Sigmoid colon (tissue), 7 donors: ENCODE data around the gene SHB. TPM values are rescaled to one million over a fixed set of nuclear protein-coding genes. Genes with fewer than 3 reads are reported as not detected.

Experiments
- DNase-seq: peaks from one replicate; pipeline ENCODE4 v3.0.0-alpha.2; 2019
- H3K27ac ChIP-seq, 4 donors: fragments of 200-600 bp; sonication (generic); one replicate each; pipeline ENCODE4 v1.5.1; 2016 to 2019; ENCODE audit warnings: mild to moderate bottlenecking in 1 of 4
- H3K27me3 ChIP-seq, 3 donors: fragments of 200-600 bp; sonication (generic); one replicate each; pipeline ENCODE4 v1.5.1; 2019; ENCODE audit warnings: mild to moderate bottlenecking in 1 of 3
- H3K36me3 ChIP-seq, 4 donors: fragments of 200-600 bp; sonication (generic); one replicate each; pipeline ENCODE4 v1.5.1; 2016 to 2019
- H3K4me1 ChIP-seq, 4 donors: fragments of 200-600 bp; sonication (generic); one replicate each; pipeline ENCODE4 v1.5.1; 2017 to 2019
- H3K4me3 ChIP-seq, 4 donors: fragments of 200-600 bp; sonication (generic); one replicate each; pipeline ENCODE4 v1.5.1; 2017 to 2019; ENCODE audit warnings: mild to moderate bottlenecking in 2 of 4, moderate library complexity in 1 of 4
- H3K9me3 ChIP-seq, 4 donors: fragments of 200-600 bp in 3 of 4; sonication (generic) in 3 of 4; one replicate each; pipeline versions ENCODE4 v1.5.1 to v1.6.1; 2013 to 2019
- EP300 ChIP-seq, 4 donors: sonication (generic); formaldehyde crosslinking; IDR thresholded peaks; one replicate each; pipeline ENCODE4 v1.6.1; 2017; ENCODE audit warnings: antibody characterized with exemption in 4 of 4
- POLR2A ChIP-seq, 2 donors: fragments of 450-650 bp; IDR thresholded peaks; one replicate each; pipeline ENCODE4 v1.6.1; 2016; ENCODE audit warnings: antibody characterized with exemption in 2 of 2, mild to moderate bottlenecking in 2 of 2, moderate library complexity in 2 of 2
- POLR2AphosphoS5 ChIP-seq, 4 donors: sonication (generic); formaldehyde crosslinking; IDR thresholded peaks; one replicate each; pipeline ENCODE4 v1.6.1; 2017; ENCODE audit warnings: antibody characterized with exemption in 4 of 4
- WGBS, 2 donors: extraction: QIAGEN DNeasy Blood & Tissue Kit; methylation state at CpG; one replicate each; pipeline ENCODE4 v1.1.7; 2013; 5-methylcytosine and 5-hydroxymethylcytosine counted together
- intact Hi-C: fragments of 100-400 bp; cut with DNase I; formaldehyde crosslinking; loops from one replicate; pipeline ENCODE4 v1.15.1; 2023
- polyA plus RNA-seq, 3 donors: library from polyadenylated mRNA; stranded (reverse); fragments of 200-250 nt; gene quantifications; one replicate each; pipeline ENCODE4 v1.2.3, GENCODE V29; 2013
- total RNA-seq, 4 donors: library from RNA; depleted of rRNA; stranded (reverse); fragments of >200 nt; gene quantifications; one replicate each; pipeline ENCODE4 v1.1.0, GENCODE V29; 2016
- TF ChIP-seq, protein P1 (sequence below), 4 experiments: fragments of 450-650 bp in 3 of 4; fragments of 200-600 bp in 1 of 4; IDR thresholded peaks; one replicate each; pipeline ENCODE4 v1.5.1; 2016 to 2019; ENCODE audit warnings: antibody characterized with exemption in 4 of 4, mild to moderate bottlenecking in 3 of 4, moderate library complexity in 2 of 4
- donor health status: healthy with polysubstance abuse.
- donor health status: Bipolar disorder and iron deficiency.
- donor health status: healthy.

SHB gene
- total and polyA plus RNA-seq, 7 donors, result 6.8 to 33.7 (median 10.2) TPM

DNA sequence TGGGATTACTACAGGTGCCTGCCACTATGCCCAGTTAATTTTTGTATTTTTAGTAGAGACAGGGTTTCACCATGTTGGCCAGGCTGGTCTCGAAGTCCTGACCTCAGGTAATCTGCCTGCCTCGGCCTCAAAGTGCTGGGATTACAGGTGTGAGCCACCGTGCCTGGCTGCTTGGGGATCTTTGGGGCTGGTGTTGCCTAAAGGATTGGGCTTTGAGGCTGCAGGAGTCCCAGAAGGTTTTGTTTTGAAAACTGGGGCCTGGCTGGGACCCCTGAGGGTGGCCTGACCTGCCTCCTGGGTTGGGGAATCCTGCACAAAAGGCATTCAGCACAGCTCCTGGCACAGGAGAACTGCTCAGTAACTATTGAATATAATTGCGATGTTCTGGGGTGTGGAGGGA lies 25.1 kb upstream of the SHB start:
- intact Hi-C loops, result no loop called here
- Histone ChIP-seq H3K4me3 (no peak overlapping the region), H3K36me3 (no peaks in the 10 kb centered on the region), H3K4me1 (no peaks in the 10 kb centered on the region), H3K9me3 (no peaks in the 10 kb centered on the region), H3K27me3 (no peaks in the 10 kb centered on the region), H3K27ac (no peak overlapping the region)
- 90 to 91% methylated on average over 4 of the region's 4 CpGs for WGBS, 2 donors
- TF ChIP-seq, protein P1, sequence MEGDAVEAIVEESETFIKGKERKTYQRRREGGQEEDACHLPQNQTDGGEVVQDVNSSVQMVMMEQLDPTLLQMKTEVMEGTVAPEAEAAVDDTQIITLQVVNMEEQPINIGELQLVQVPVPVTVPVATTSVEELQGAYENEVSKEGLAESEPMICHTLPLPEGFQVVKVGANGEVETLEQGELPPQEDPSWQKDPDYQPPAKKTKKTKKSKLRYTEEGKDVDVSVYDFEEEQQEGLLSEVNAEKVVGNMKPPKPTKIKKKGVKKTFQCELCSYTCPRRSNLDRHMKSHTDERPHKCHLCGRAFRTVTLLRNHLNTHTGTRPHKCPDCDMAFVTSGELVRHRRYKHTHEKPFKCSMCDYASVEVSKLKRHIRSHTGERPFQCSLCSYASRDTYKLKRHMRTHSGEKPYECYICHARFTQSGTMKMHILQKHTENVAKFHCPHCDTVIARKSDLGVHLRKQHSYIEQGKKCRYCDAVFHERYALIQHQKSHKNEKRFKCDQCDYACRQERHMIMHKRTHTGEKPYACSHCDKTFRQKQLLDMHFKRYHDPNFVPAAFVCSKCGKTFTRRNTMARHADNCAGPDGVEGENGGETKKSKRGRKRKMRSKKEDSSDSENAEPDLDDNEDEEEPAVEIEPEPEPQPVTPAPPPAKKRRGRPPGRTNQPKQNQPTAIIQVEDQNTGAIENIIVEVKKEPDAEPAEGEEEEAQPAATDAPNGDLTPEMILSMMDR (IDR thresholded peaks at IDR 0.05), result no peak
- TF ChIP-seq EP300 (IDR thresholded peaks at IDR 0.05) (no peak), POLR2AphosphoS5 (IDR thresholded peaks at IDR 0.05) (no peak)
- DNase-seq, result peak; percentile 38

DNA sequence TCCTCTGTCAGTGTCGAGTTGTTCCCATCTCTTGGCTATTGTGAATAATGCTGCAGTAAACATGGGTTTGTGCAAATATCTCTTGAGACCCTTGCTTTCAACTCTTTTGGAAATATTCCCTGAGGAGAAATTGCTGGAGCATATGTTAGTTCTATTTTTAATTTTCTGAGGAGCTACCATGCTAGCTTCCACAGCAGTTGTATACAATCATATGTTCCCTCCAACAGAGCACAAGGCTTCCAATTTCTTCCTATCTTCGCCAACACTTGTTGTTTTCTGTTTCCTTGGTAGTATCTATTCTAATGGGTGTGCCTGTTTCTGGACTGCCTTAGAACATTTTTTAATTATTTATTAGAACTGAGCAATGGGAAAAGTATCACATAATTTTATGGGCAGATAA lies 23.6 kb upstream of the SHB start:
- Histone ChIP-seq H3K36me3 (no peaks in the 10 kb centered on the region), H3K27ac (no peak overlapping the region), H3K27me3 (no peaks in the 10 kb centered on the region), H3K4me1 (peaks cover 0 to 6% (median 2%) of the 10 kb centered on the region in 4 donors), H3K9me3 (no peaks in the 10 kb centered on the region), H3K4me3 (no peak overlapping the region)
- no peak for TF ChIP-seq EP300 (IDR thresholded peaks at IDR 0.05)
- no peak for TF ChIP-seq POLR2AphosphoS5 (IDR thresholded peaks at IDR 0.05)
- TF ChIP-seq, protein P1 (IDR thresholded peaks at IDR 0.05), result no peak
- no peak for TF ChIP-seq POLR2A (IDR thresholded peaks at IDR 0.05)
- intact Hi-C loops, result no loop called here
- no peak for DNase-seq
- 95 to 96% methylated on average over 2 of the region's 2 CpGs for WGBS, 2 donors

DNA sequence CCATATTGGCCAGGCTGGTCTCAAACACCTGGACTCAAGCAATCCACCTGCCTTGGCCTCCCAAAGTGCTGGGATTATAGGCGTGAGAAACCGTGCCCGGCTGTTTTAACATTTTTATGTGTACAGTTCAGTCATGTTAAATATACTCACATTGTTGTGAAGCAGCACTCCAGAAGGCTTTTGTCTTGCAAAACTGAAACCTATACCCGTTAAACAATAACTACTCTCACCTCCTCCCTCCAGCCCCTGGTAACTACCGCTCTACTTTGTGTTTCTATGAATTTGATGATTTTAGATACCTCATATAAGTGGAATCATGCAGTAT lies 23.1 kb upstream of the SHB start:
- Histone ChIP-seq H3K9me3 (no peaks in the 10 kb centered on the region), H3K27me3 (no peaks in the 10 kb centered on the region), H3K36me3 (no peaks in the 10 kb centered on the region), H3K4me1 (peaks cover 0 to 6% (median 2%) of the 10 kb centered on the region in 4 donors), H3K27ac (no peak overlapping the region), H3K4me3 (no peak overlapping the region)
- peak; percentile 22 for DNase-seq
- intact Hi-C loops, result no loop called here
- 88 to 90% methylated on average over 5 of the region's 5 CpGs for WGBS, 2 donors
- TF ChIP-seq POLR2A (IDR thresholded peaks at IDR 0.05) (no peak), EP300 (IDR thresholded peaks at IDR 0.05) (no peak), POLR2AphosphoS5 (IDR thresholded peaks at IDR 0.05) (no peak)
- TF ChIP-seq, protein P1 (IDR thresholded peaks at IDR 0.05), result no peak

DNA sequence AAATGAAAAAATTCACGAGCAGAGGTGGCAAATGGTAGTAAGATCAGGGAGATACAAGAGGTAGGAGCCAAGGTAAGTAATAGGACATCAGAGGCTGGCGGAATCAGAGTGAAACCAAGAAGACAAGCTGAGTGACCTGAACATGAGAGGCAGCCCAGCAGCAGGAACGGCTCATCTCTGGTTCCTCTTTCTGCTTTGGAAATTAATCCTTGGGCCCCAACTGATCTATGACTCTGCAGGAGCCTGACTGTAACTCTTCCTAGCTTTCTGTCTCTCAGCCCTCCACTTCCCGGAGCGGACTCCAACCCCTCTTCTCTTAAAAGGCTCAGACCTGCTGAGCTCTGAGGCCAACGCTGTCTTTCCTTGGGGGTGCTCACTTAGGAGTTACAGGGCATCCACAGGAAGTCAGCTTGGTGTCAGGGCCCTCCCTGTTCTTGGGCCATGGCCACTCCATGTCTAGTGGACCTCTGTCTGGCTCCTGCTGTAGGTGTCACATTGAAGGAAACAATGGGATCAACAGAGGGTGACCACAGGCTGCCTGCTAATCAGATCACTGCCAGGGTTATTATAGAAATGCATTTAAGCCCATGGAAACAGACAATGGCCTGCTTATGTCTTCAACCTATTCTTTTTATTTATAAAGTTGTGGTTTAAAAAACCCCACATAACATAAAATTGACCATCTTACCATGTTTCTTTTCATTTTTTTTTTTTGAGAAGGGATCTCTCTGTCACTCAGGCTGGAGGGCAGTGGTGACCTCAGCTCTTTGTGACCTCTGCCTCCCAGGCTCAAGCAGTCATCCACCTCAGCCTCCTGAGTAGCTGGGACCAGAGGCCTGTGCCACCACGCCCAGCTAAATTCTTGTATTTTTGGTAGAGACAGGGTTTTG lies 22.5 kb upstream of the SHB start:
- intact Hi-C loops, result no loop called here
- peaks cover 0 to 6% (median 2%) of the 10 kb centered on the region in 4 donors for H3K4me1 ChIP-seq
- 85 to 91% methylated on average over 7 of the region's 7 CpGs for WGBS, 2 donors
- H3K4me3 ChIP-seq, result no peak overlapping the region
- no peaks in the 10 kb centered on the region for H3K9me3 ChIP-seq
- no peaks in the 10 kb centered on the region for H3K36me3 ChIP-seq
- H3K27me3 ChIP-seq, result no peaks in the 10 kb centered on the region
- TF ChIP-seq POLR2AphosphoS5 (IDR thresholded peaks at IDR 0.05) (no peak), POLR2A (IDR thresholded peaks at IDR 0.05) (no peak), EP300 (IDR thresholded peaks at IDR 0.05) (no peak)
- TF ChIP-seq, protein P1 (IDR thresholded peaks at IDR 0.05), result no peak
- peak; percentile 27 for DNase-seq
- H3K27ac ChIP-seq, result no peak overlapping the region
